ENCODE data around the gene LYSMD1. TPM values are rescaled to one million over a fixed set of nuclear protein-coding genes. Genes with fewer than 3 reads are reported as not detected.

The LYSMD1 gene
- total and polyA plus RNA-seq, 2 of the 8 experiments (the other 6 are each of a cell fraction or from before 2014, with no cell fraction given), result 2.4 to 6.0 TPM

GRCh38 chr1:151198254-151199127, 32.8 kb upstream of the LYSMD1 start, which contains the start of gene PIP5K1A (continued):
- TF ChIP-seq HDAC6 (IDR thresholded peaks at IDR 0.05; ENCODE audit: low read depth, low read length) (no peak), RAD21 (IDR thresholded peaks at IDR 0.05 in 1 of 2, conservative IDR thresholded peaks at IDR 0.05 in 1 of 2; ENCODE audit: low read depth in 2 of 2, low read length in 2 of 2) (no peak), YY1 (IDR thresholded peaks at IDR 0.05; ENCODE audit: low read depth, low read length) (peak; percentile 93; the same call in 1 of the 2 replicates), POU5F1 (IDR thresholded peaks at IDR 0.05; ENCODE audit: low read depth, low read length) (no peak), SAP30 (IDR thresholded peaks at IDR 0.05; ENCODE audit: insufficient read depth, insufficient replicate concordance, low read length) (peak; percentile 37), CBX8 (IDR thresholded peaks at IDR 0.05; ENCODE audit: borderline replicate concordance, low read depth, low read length) (no peak), RFX5 (IDR thresholded peaks at IDR 0.05; ENCODE audit: borderline replicate concordance, low read depth, low read length) (no peak), TAF7 (optimal IDR thresholded peaks at IDR 0.05; ENCODE audit: borderline replicate concordance, low read depth, low read length) (peak; percentile 13), KDM5A (IDR thresholded peaks at IDR 0.05; ENCODE audit: low read length) (0 out of 2 replicates have a peak, but pooled peaks have one; percentile 55), SIX5 (IDR thresholded peaks at IDR 0.05; ENCODE audit: low read depth, low read length) (no peak), ZNF274 (IDR thresholded peaks at IDR 0.05; ENCODE audit: borderline replicate concordance, extremely low read depth, low read length) (no peak), CHD2 (IDR thresholded peaks at IDR 0.05; ENCODE audit: low read length) (no peak), SIRT6 (IDR thresholded peaks at IDR 0.05; ENCODE audit: low read length) (no peak), GABPA (IDR thresholded peaks at IDR 0.05; ENCODE audit: borderline replicate concordance, insufficient read depth, low read length) (no peak)
- TF ChIP-seq, protein P1, sequence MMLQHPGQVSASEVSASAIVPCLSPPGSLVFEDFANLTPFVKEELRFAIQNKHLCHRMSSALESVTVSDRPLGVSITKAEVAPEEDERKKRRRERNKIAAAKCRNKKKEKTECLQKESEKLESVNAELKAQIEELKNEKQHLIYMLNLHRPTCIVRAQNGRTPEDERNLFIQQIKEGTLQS (IDR thresholded peaks at IDR 0.05; ENCODE audit: insufficient read depth, low read depth, low read length), result peak; percentile 91
- TF ChIP-seq, protein P2, sequence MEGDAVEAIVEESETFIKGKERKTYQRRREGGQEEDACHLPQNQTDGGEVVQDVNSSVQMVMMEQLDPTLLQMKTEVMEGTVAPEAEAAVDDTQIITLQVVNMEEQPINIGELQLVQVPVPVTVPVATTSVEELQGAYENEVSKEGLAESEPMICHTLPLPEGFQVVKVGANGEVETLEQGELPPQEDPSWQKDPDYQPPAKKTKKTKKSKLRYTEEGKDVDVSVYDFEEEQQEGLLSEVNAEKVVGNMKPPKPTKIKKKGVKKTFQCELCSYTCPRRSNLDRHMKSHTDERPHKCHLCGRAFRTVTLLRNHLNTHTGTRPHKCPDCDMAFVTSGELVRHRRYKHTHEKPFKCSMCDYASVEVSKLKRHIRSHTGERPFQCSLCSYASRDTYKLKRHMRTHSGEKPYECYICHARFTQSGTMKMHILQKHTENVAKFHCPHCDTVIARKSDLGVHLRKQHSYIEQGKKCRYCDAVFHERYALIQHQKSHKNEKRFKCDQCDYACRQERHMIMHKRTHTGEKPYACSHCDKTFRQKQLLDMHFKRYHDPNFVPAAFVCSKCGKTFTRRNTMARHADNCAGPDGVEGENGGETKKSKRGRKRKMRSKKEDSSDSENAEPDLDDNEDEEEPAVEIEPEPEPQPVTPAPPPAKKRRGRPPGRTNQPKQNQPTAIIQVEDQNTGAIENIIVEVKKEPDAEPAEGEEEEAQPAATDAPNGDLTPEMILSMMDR (IDR thresholded peaks at IDR 0.05; ENCODE audit: control extremely low read depth in 1 of 3, insufficient read depth in 1 of 3, low read depth in 1 of 3, low read length in 3 of 3), result no peak
